ENCODE data around the gene PYGM.

GRCh38 chr11:64793271-64794160 is 33.7 kb upstream of the PYGM start:
- TF ChIP-seq POLR2A (IDR thresholded peaks at IDR 0.05) (no peak), CTCF (IDR thresholded peaks at IDR 0.05) (no peak)
